Ovary (tissue), 9 donors: Measurements from ENCODE around the gene CSMD2. TPM values are rescaled to one million over a fixed set of nuclear protein-coding genes. Genes with fewer than 3 reads are reported as not detected.

ENCODE experiments used
- DNase-seq, 5 donors: peaks; one replicate each; pipeline ENCODE4 v3.0.0-alpha.2; 2019 to 2020
- H3K27ac ChIP-seq, 2 donors: fragments of 200-600 bp; one replicate each; pipeline versions ENCODE4 v1.5.1 to v1.8.0; 2019 to 2022
- H3K27me3 ChIP-seq: fragments of 200-600 bp; one replicate; pipeline ENCODE4 v1.8.0; 2022
- H3K36me3 ChIP-seq: fragments of 200-600 bp; sonication (generic); one replicate; pipeline ENCODE4 v1.5.1; 2019
- H3K4me1 ChIP-seq: one replicate; pipeline ENCODE4 v1.8.1; 2013; ENCODE audit warnings: mild to moderate bottlenecking, moderate library complexity; ENCODE audit not compliant: insufficient read depth
- H3K4me3 ChIP-seq: fragments of 200-600 bp; sonication (generic); one replicate; pipeline ENCODE4 v1.5.1; 2017
- H3K9me3 ChIP-seq, 2 donors: fragments of 200-600 bp in 1 of 2; sonication (generic) in 1 of 2; one replicate each; pipeline versions ENCODE4 v1.5.1 to v1.8.1; 2013 to 2019; ENCODE audit warnings: mild to moderate bottlenecking in 1 of 2, moderate library complexity in 1 of 2
- CTCF ChIP-seq, 3 donors: fragments of 450-650 bp in 2 of 3; fragments of 200-600 bp in 1 of 3; IDR thresholded peaks; one replicate each; pipeline versions ENCODE4 v1.5.1 to v1.8.0; 2016 to 2022; ENCODE audit warnings: antibody characterized with exemption in 3 of 3, mild to moderate bottlenecking in 1 of 3
- EP300 ChIP-seq: sonication (generic); formaldehyde crosslinking; IDR thresholded peaks from one replicate; pipeline ENCODE4 v1.6.1; 2017; ENCODE audit warnings: antibody characterized with exemption
- POLR2A ChIP-seq: fragments of 450-650 bp; IDR thresholded peaks from one replicate; pipeline ENCODE4 v1.6.1; 2017; ENCODE audit warnings: antibody characterized with exemption, mild to moderate bottlenecking, moderate library complexity
- WGBS, 3 donors: extraction: QIAGEN DNeasy Blood & Tissue Kit in 1 of 3; methylation state at CpG; one replicate each; pipeline versions ENCODE4 v1.1.5 to v1.1.7; 2013 to 2017; 5-methylcytosine and 5-hydroxymethylcytosine counted together
- intact Hi-C, 4 donors: fragments of 100-400 bp; cut with DNase I; formaldehyde crosslinking; loops; one replicate each; pipeline versions ENCODE4 v1.11.0 to v1.15.1; 2022 to 2023
- polyA plus RNA-seq, 2 donors: library from polyadenylated mRNA; stranded (reverse); fragments of 200-250 nt in 1 of 2; fragments of 350-450 nt in 1 of 2; fragmentation: Illumina TruSeq in 1 of 2; extraction: RNeasy Lipid Tissue Mini Kit (QIAGEN cat#74804) in 1 of 2; gene quantifications; one replicate each; pipeline ENCODE4 v1.2.3, GENCODE V29; 2013 to 2014
- total RNA-seq, 7 donors: library from RNA; depleted of rRNA in 2 of 7; stranded (reverse); fragments of >200 nt in 2 of 7; fragmentation: NEBNext Ultra II Directional in 3 of 7; extraction: Animal tissue kit (Norgen Biotek cat#: 25700) in 3 of 7; gene quantifications; one replicate each; pipeline versions ENCODE4 v1.1.0 to v1.2.4, GENCODE V29; 2016 to 2023
- donor health status: DM: no; HTN: no; CAD: no; lungs with moderate emphysema.
- donor health status: DM: no; HTN: no; CAD: no.
- donor health status: Bipolar disorder and iron deficiency.
- donor health status: DM: yes; HTN: yes; CAD: no.
- donor health status: DM: no; HTN: no; CAD: no.
- donor health status: DM: yes; HTN: yes; CAD: no.

The CSMD2 gene
- total and polyA plus RNA-seq, 9 donors: 0.04 to 1.6 (median 0.18) TPM; not detected in 3

- H3K4me1 ChIP-seq: no peaks in the 10 kb centered on the region
- TF ChIP-seq POLR2A: no peak
- TF ChIP-seq EP300: no peak
- no peak for TF ChIP-seq CTCF (IDR thresholded peaks at IDR 0.05)
- H3K9me3 ChIP-seq: no peaks in the 10 kb centered on the region
- no peaks in the 10 kb centered on the region for H3K36me3 ChIP-seq
- intact Hi-C loops: no loop called here
- 66 to 71% (median 70%) methylated on average over 1 of the region's 1 CpG for WGBS, 3 donors
- H3K4me3 ChIP-seq: no peak overlapping the region
- no peak for DNase-seq
- H3K27me3 ChIP-seq: no peaks in the 10 kb centered on the region
- no peak overlapping the region for H3K27ac ChIP-seq
Measured at GRCh38 chr1:33670567-33670966, 494.5 kb downstream of the CSMD2 start.

- TF ChIP-seq EP300 (no peak), CTCF (IDR thresholded peaks at IDR 0.05) (no peak), POLR2A (no peak)
- H3K9me3 ChIP-seq: no peaks in the 10 kb centered on the region
- H3K4me1 ChIP-seq: no peaks in the 10 kb centered on the region
- no peak overlapping the region for H3K27ac ChIP-seq
- whole genome bisulfite sequencing, 3 donors: 61 to 67% (median 62%) methylated on average over 3 of the region's 3 CpGs
- H3K27me3 ChIP-seq: no peaks in the 10 kb centered on the region
- H3K4me3 ChIP-seq: no peak overlapping the region
- intact Hi-C loops: no loop called here
- H3K36me3 ChIP-seq: no peaks in the 10 kb centered on the region
- DNase-seq: no peak
Measured at GRCh38 chr1:33668695-33669094, 496.3 kb downstream of the CSMD2 start.

- H3K9me3 ChIP-seq: no peaks in the 10 kb centered on the region
- H3K27ac ChIP-seq: no peak overlapping the region
- no peak for DNase-seq
- WGBS, 3 donors: 78 to 85% (median 78%) methylated on average over 14 of the region's 14 CpGs
- no peaks in the 10 kb centered on the region for H3K27me3 ChIP-seq
- H3K36me3 ChIP-seq: no peaks in the 10 kb centered on the region
- TF ChIP-seq CTCF (IDR thresholded peaks at IDR 0.05) (no peak), EP300 (no peak), POLR2A (no peak)
- no peak overlapping the region for H3K4me3 ChIP-seq
- H3K4me1 ChIP-seq: no peaks in the 10 kb centered on the region
- intact Hi-C loops: no loop called here
Measured at GRCh38 chr1:33667386-33668282, 497.4 kb downstream of the CSMD2 start.

- intact Hi-C loops: no loop called here
- H3K27me3 ChIP-seq: no peaks in the 10 kb centered on the region
- WGBS, 3 donors: 79 to 87% (median 87%) methylated on average over 5 of the region's 5 CpGs
- H3K36me3 ChIP-seq: no peaks in the 10 kb centered on the region
- DNase-seq: no peak
- no peaks in the 10 kb centered on the region for H3K4me1 ChIP-seq
- no peaks in the 10 kb centered on the region for H3K9me3 ChIP-seq
- H3K4me3 ChIP-seq: no peak overlapping the region
- TF ChIP-seq CTCF (IDR thresholded peaks at IDR 0.05): no peak
- TF ChIP-seq EP300: no peak
- H3K27ac ChIP-seq: no peak overlapping the region
Measured at GRCh38 chr1:33666616-33667015, 498.4 kb downstream of the CSMD2 start.
